ENCODE results near the gene SLC35E1. TPM values are rescaled to one million over a fixed set of nuclear protein-coding genes. Genes with fewer than 3 reads are reported as not detected.

The SLC35E1 gene
- total RNA-seq, 2 donors from 2014 or later: 39.5 to 58.2 TPM

GRCh38 chr19:16527334-16527935 is 44.8 kb downstream of the SLC35E1 start:
- H3K27ac Mint-ChIP-seq: peak overlapping the region in 1 of 2 donors; percentile 26
- no peaks in the 10 kb centered on the region for H3K9me3 Mint-ChIP-seq
- peaks cover 6 to 10% of the 10 kb centered on the region in 2 donors for H3K36me3 Mint-ChIP-seq
- DNase-seq (ENCODE audit: low spot score in 2 of 2) (no peak), ATAC-seq (no peak)

- Mint-ChIP-seq H3K36me3 (peaks cover 0 to 4% of the 10 kb centered on the region in 2 donors), H3K27ac (no peak overlapping the region), H3K9me3 (no peaks in the 10 kb centered on the region)
- DNase-seq (ENCODE audit: low spot score in 2 of 2) (no peak), ATAC-seq (no peak)
Measured at GRCh38 chr19:16525751-16526481, 46.3 kb downstream of the SLC35E1 start.

- ATAC-seq (no peak), DNase-seq (ENCODE audit: low spot score in 2 of 2) (no peak)
- Mint-ChIP-seq H3K9me3 (no peaks in the 10 kb centered on the region), H3K27ac (no peak overlapping the region), H3K36me3 (peaks cover 0 to 4% of the 10 kb centered on the region in 2 donors)
Measured at GRCh38 chr19:16524991-16525734, 47.1 kb downstream of the SLC35E1 start.

- ATAC-seq (no peak), DNase-seq (ENCODE audit: low spot score in 2 of 2) (no peak)
- Mint-ChIP-seq H3K27ac (peak overlapping the region; percentile 19 to 65), H3K9me3 (no peaks in the 10 kb centered on the region), H3K36me3 (peaks cover 0 to 3% of the 10 kb centered on the region in 2 donors)
Measured at GRCh38 chr19:16522559-16523377, 49.4 kb downstream of the SLC35E1 start.

GRCh38 chr19:16521715-16522289 is 50.4 kb downstream of the SLC35E1 start:
- no peak for ATAC-seq
- H3K9me3 Mint-ChIP-seq: no peaks in the 10 kb centered on the region
- H3K27ac Mint-ChIP-seq: no peak overlapping the region
- no peak for DNase-seq (ENCODE audit: low spot score in 2 of 2)
- no peaks in the 10 kb centered on the region for H3K36me3 Mint-ChIP-seq

GRCh38 chr19:16520986-16521624 is 51.1 kb downstream of the SLC35E1 start:
- Mint-ChIP-seq H3K27ac (peak overlapping the region in 1 of 2 donors; percentile 66), H3K36me3 (no peaks in the 10 kb centered on the region), H3K9me3 (no peaks in the 10 kb centered on the region)
- DNase-seq (ENCODE audit: low spot score in 2 of 2): no peak
- no peak for ATAC-seq

GRCh38 chr19:16520074-16520973 is 51.9 kb downstream of the SLC35E1 start:
- Mint-ChIP-seq H3K9me3 (no peaks in the 10 kb centered on the region), H3K27ac (peak overlapping the region in 1 of 2 donors; percentile 66), H3K36me3 (no peaks in the 10 kb centered on the region)
- ATAC-seq: no peak
- DNase-seq (ENCODE audit: low spot score in 2 of 2): no peak

GRCh38 chr19:16519230-16519687 is 53.0 kb downstream of the SLC35E1 start:
- DNase-seq (ENCODE audit: low spot score in 2 of 2) (no peak), ATAC-seq (peak in 1 of 2 donors; percentile 9)
- Mint-ChIP-seq H3K36me3 (no peaks in the 10 kb centered on the region), H3K9me3 (no peaks in the 10 kb centered on the region), H3K27ac (no peak overlapping the region)

GRCh38 chr19:16518483-16519229 is 53.6 kb downstream of the SLC35E1 start:
- H3K27ac Mint-ChIP-seq: no peak overlapping the region

GRCh38 chr19:16518061-16518460 is 54.2 kb downstream of the SLC35E1 start:
- Mint-ChIP-seq H3K36me3 (no peaks in the 10 kb centered on the region), H3K9me3 (no peaks in the 10 kb centered on the region), H3K27ac (no peak overlapping the region)
- DNase-seq (ENCODE audit: low spot score in 2 of 2): no peak
- no peak for ATAC-seq

More at GRCh38 chr19:16518483-16519229, 53.6 kb downstream of the SLC35E1 start:
- no peaks in the 10 kb centered on the region for H3K36me3 Mint-ChIP-seq
- H3K9me3 Mint-ChIP-seq: no peaks in the 10 kb centered on the region
- DNase-seq (ENCODE audit: low spot score in 2 of 2) (no peak), ATAC-seq (no peak)

- Mint-ChIP-seq H3K27ac (peak overlapping the region; percentile 55 to 62), H3K36me3 (no peaks in the 10 kb centered on the region), H3K9me3 (no peaks in the 10 kb centered on the region)
- no peak for DNase-seq (ENCODE audit: low spot score in 2 of 2)
- ATAC-seq: peak in 1 of 2 donors; percentile 24
Measured at GRCh38 chr19:16516923-16517610, 55.1 kb downstream of the SLC35E1 start.

GRCh38 chr19:16516381-16516780 is 55.8 kb downstream of the SLC35E1 start:
- Mint-ChIP-seq H3K27ac (no peak overlapping the region), H3K36me3 (no peaks in the 10 kb centered on the region), H3K9me3 (no peaks in the 10 kb centered on the region)
- ATAC-seq (no peak), DNase-seq (ENCODE audit: low spot score in 2 of 2) (no peak)

- ATAC-seq (peak in 1 of 2 donors; percentile 27), DNase-seq (ENCODE audit: low spot score in 2 of 2) (no peak)
- Mint-ChIP-seq H3K9me3 (no peaks in the 10 kb centered on the region), H3K36me3 (peaks cover under 1 to 1% of the 10 kb centered on the region in 2 donors), H3K27ac (peak overlapping the region in 1 of 2 donors; percentile 50)
Measured at GRCh38 chr19:16514383-16515019, 57.7 kb downstream of the SLC35E1 start.
